Prostate gland (tissue), 2 donors: ENCODE results near the gene C12orf54.
"Not testable (repeated sequence)": the region's sequence is repeated elsewhere in the genome, so short reads cannot be mapped to it uniquely, and the experiment has no call there.

Source experiments
- POLR2A ChIP-seq: fragments of 450-650 bp; IDR thresholded peaks from one replicate; pipeline ENCODE4 v1.6.1; 2016; ENCODE audit warnings: antibody characterized with exemption, mild to moderate bottlenecking
- POLR2AphosphoS5 ChIP-seq: sonication (generic); formaldehyde crosslinking; IDR thresholded peaks from one replicate; pipeline ENCODE4 v1.6.1; 2017; ENCODE audit warnings: antibody characterized with exemption
- TF ChIP-seq, protein P1 (sequence below), 4 experiments: fragments of 200-600 bp in 2 of 4; fragments of 450-650 bp in 2 of 4; sonication (generic) in 2 of 4; IDR thresholded peaks; 1 replicate in 3 of 4; 2 replicates in 1 of 4; pipeline ENCODE4 v1.5.1; 2016 to 2019; ENCODE audit warnings: antibody characterized with exemption in 4 of 4, mild to moderate bottlenecking in 2 of 4, moderate library complexity in 2 of 4

DNA sequence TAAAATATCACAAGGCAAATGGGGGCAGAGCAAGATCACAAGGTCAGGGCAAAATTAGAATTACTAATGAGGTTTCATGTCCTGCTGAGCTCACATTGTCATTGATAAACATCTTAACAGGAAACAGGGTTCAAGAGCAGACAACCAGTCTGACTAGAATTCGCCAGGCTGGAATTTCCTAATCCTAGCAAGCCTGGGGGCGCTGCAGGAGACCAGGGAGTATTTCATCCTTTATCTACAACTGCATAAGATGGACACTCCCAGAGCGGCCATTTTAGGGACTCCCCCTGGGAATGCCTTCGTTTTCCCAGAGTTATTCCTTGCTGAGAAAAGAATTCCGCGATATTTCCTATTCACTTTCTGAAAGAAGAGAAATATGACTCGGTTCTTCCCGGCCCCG is 13.3 kb upstream of the C12orf54 start:
- TF ChIP-seq, protein P1, sequence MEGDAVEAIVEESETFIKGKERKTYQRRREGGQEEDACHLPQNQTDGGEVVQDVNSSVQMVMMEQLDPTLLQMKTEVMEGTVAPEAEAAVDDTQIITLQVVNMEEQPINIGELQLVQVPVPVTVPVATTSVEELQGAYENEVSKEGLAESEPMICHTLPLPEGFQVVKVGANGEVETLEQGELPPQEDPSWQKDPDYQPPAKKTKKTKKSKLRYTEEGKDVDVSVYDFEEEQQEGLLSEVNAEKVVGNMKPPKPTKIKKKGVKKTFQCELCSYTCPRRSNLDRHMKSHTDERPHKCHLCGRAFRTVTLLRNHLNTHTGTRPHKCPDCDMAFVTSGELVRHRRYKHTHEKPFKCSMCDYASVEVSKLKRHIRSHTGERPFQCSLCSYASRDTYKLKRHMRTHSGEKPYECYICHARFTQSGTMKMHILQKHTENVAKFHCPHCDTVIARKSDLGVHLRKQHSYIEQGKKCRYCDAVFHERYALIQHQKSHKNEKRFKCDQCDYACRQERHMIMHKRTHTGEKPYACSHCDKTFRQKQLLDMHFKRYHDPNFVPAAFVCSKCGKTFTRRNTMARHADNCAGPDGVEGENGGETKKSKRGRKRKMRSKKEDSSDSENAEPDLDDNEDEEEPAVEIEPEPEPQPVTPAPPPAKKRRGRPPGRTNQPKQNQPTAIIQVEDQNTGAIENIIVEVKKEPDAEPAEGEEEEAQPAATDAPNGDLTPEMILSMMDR (IDR thresholded peaks at IDR 0.05): not testable (repeated sequence)
- not testable (repeated sequence) for TF ChIP-seq POLR2A, POLR2AphosphoS5
